GM12874 (cell line): Measurements from ENCODE around the gene HK1.

Source experiments
- CTCF ChIP-seq: IDR thresholded peaks from 2 replicates; pipeline ENCODE4 v1.5.1; 2011; ENCODE audit warnings: low read depth, mild to moderate bottlenecking, control low read depth, low read length, moderate library complexity; ENCODE audit not compliant: insufficient read depth

Gene HK1

DNA sequence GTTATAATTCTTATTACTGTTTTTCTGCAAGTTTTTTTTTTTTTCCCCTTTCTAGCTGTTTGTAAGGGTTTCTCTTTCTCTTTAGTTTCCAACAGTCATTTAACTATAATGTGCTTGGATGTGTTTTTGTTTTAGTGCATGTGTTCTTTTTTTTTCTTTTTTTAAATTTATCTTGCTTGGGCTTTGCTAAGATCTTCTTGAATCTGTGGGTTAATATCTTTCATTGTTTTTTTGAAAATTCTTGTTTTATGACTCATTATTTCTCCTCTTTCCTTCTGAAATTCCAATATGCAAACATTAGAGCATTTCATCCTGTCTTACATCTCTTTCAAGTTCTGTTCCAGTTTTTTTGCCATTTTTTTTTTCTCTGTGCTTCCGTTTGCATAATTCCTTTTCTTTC lies 5.7 kb upstream of the HK1 start:
- TF ChIP-seq CTCF, result no peak

GRCh38 chr10:69275444-69275843 lies 2.9 kb upstream of the HK1 start:
- no peak for TF ChIP-seq CTCF

GRCh38 chr10:69276503-69276902 lies 1.8 kb upstream of the HK1 start:
- no peak for TF ChIP-seq CTCF

- no peak for TF ChIP-seq CTCF
Observed at GRCh38 chr10:69279110-69279509, 814 bp downstream of the HK1 start.

DNA sequence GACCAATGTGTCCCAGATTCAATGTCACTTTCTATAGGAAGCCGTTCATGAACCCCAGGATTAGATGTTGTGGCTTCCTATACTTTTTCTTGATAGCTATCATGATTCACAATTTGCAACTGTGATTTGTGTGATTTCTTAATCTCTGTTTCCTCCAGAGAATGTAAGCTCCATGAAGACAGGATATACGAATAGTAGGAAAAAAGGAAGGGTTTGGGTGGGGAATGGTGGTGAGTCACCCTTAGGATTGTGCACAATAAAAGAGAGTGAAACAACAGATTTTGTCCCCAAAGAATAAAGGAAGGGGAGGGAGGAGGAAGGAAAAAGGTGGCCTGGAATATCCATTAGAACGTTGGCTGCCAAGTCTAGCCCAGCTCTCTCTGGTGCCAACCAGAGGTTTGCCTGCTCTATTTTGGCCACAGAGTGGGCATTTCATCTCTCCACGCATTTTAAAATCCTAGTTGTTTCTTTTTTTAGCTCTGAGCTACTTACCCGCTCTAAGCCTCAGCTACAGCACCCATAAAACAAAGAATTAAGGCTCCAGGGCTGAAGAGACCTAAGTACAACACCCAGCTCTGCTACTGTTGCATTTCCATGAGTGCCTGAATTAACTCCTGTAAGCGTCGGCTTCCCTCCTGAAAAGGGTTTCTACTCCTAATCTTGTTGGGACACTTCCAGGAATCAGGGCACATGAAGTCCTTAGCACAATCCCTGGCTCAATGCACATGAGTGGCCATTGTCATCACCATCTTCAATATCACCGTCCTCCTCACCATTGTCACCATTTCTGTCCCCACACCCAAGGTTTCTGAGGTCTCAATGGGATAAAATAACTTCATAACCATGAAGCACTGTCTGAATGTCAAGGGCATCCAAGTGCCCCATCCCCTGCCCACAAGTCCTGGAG lies 3.5 kb downstream of the HK1 start:
- no peak for TF ChIP-seq CTCF

DNA sequence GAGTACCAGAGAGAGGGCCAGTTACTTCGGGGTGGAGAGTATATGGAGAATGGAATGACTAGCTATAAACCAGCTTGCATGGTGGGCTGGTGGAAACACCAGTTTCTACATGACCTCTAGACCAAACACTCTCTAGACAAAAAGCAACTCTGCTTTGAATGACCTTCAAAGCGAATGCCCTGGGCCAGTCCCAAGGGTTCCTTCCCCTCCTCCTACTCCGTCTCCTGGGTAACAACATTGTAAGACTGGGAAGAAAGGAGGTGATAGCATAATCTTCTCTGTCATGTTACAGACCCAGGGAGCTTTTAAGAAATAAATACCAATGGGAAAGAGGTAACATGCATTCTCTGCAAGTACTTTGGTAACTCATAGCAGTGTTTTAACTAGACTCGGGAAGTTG lies 7.4 kb downstream of the HK1 start:
- no peak for TF ChIP-seq CTCF

DNA sequence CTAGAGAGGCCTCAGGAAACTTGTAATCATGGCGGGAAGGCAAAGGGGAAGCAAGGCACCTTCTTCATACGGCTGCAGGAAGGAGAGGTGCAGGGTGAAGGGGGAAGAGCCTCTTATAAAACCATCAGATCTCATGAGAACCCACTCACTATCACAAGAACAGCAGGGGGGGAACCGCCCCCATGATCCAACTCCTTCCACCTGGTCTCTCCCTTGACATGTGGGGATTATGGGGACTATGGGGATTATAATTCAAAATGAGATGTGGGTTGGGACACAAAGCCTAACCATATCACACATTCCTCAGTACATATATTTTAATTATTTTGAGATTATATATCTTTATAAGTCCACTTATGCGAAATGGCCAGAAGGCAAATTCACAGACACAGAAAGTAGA lies 8.9 kb downstream of the HK1 start:
- no peak for TF ChIP-seq CTCF
